H1 (cell line): Measurements from ENCODE around the gene CENPF.

Experiments used
- CHD2 ChIP-seq: IDR thresholded peaks from 2 replicates; pipeline ENCODE4 v1.6.1; 2012; ENCODE audit warnings: low read length, improper control_type of control experiment
- CTCF ChIP-seq, 3 experiments: IDR thresholded peaks; 1 replicate in 2 of 3; 2 replicates in 1 of 3; pipeline versions ENCODE4 v1.5.1 to v1.6.1; 2011; ENCODE audit warnings: low read length in 3 of 3, mild to moderate bottlenecking in 3 of 3, inconsistent platforms in 2 of 3, low read depth in 1 of 3, moderate library complexity in 1 of 3; ENCODE audit not compliant: insufficient read depth in 1 of 3; ENCODE audit errors: control extremely low read depth in 1 of 3
- EGR1 ChIP-seq: IDR thresholded peaks from 2 replicates; pipeline ENCODE4 v1.6.1; 2011; ENCODE audit warnings: low read depth, low read length, borderline replicate concordance
- POLR2A ChIP-seq, 2 experiments: IDR thresholded peaks; 1 replicate in 1 of 2; 2 replicates in 1 of 2; pipeline ENCODE4 v1.6.1; 2011; ENCODE audit warnings: low read depth in 2 of 2, low read length in 2 of 2, mild to moderate bottlenecking in 2 of 2; ENCODE audit errors: control extremely low read depth in 1 of 2
- POLR2AphosphoS5 ChIP-seq: IDR thresholded peaks from 2 replicates; pipeline ENCODE4 v1.6.1; 2011; ENCODE audit warnings: low read depth, low read length
- RNF2 ChIP-seq: fragments of 200-900, 300-1000 bp; sonication (generic); IDR thresholded peaks from 2 replicates; pipeline ENCODE4 v1.7.1; 2016; ENCODE audit warnings: borderline replicate concordance, low read depth, mild to moderate bottlenecking, antibody characterized with exemption, low read length; ENCODE audit not compliant: poor library complexity, severe bottlenecking; ENCODE audit errors: missing control alignments
- SP2 ChIP-seq: IDR thresholded peaks from 2 replicates; pipeline ENCODE4 v1.6.1; 2012; ENCODE audit warnings: mild to moderate bottlenecking, low read length, inconsistent platforms
- SUZ12 ChIP-seq: fragments of 200-600 bp; sonication (generic); IDR thresholded peaks from 2 replicates; pipeline ENCODE4 v1.6.1; 2012; ENCODE audit warnings: mild to moderate bottlenecking, inconsistent platforms, low read length, moderate library complexity, mixed read lengths
- TAF1 ChIP-seq: IDR thresholded peaks from 2 replicates; pipeline ENCODE4 v1.6.1; 2011; ENCODE audit warnings: mild to moderate bottlenecking, low read depth, low read length
- TF ChIP-seq, protein P1 (sequence below): IDR thresholded peaks from 2 replicates; pipeline ENCODE4 v1.6.1; 2012; ENCODE audit warnings: inconsistent platforms

- no peak for TF ChIP-seq RNF2
- no peak for TF ChIP-seq POLR2A (IDR thresholded peaks at IDR 0.05; ENCODE audit: control extremely low read depth in 1 of 2, low read depth in 2 of 2, low read length in 2 of 2)
- no peak for TF ChIP-seq CTCF (IDR thresholded peaks at IDR 0.05; ENCODE audit: control extremely low read depth in 1 of 3, insufficient read depth in 1 of 3, low read depth in 1 of 3, low read length in 3 of 3)
- TF ChIP-seq SUZ12 = no peak
- TF ChIP-seq, protein P1, sequence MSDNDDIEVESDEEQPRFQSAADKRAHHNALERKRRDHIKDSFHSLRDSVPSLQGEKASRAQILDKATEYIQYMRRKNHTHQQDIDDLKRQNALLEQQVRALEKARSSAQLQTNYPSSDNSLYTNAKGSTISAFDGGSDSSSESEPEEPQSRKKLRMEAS = no peak
- no peak for TF ChIP-seq CHD2
- TF ChIP-seq TAF1 = no peak
- TF ChIP-seq POLR2AphosphoS5 = no peak
- TF ChIP-seq SP2 = no peak
- TF ChIP-seq EGR1 = no peak
These were observed 28.2 kb upstream of the CENPF start for GRCh38 chr1:214574598-214575411.
